ENCODE measurements around the gene KCNQ4.

The KCNQ4 gene

GRCh38 chr1:40755067-40755466 lies 28.5 kb upstream of the KCNQ4 start:
- DNase-seq, result no peak

- no peak for DNase-seq
Observed at GRCh38 chr1:40756523-40756922, 27.1 kb upstream of the KCNQ4 start.

- DNase-seq, result no peak
Observed at GRCh38 chr1:40757084-40757483, 26.5 kb upstream of the KCNQ4 start.

- no peak for DNase-seq
Observed at GRCh38 chr1:40758004-40758403, 25.6 kb upstream of the KCNQ4 start.

GRCh38 chr1:40758578-40759343 lies 24.8 kb upstream of the KCNQ4 start:
- no peak for DNase-seq

GRCh38 chr1:40760984-40761383 lies 22.6 kb upstream of the KCNQ4 start:
- no peak for DNase-seq

- no peak for DNase-seq
Observed at GRCh38 chr1:40762144-40762923, 21.3 kb upstream of the KCNQ4 start.

- DNase-seq, result no peak
Observed at GRCh38 chr1:40763742-40764532, 19.6 kb upstream of the KCNQ4 start.

GRCh38 chr1:40764981-40765380 lies 18.6 kb upstream of the KCNQ4 start:
- no peak for DNase-seq

- DNase-seq, result no peak
Observed at GRCh38 chr1:40766017-40766416, 17.6 kb upstream of the KCNQ4 start.

- DNase-seq, result no peak
Observed at GRCh38 chr1:40766560-40766959, 17.0 kb upstream of the KCNQ4 start.

- no peak for DNase-seq
Observed at GRCh38 chr1:40768146-40768990, 15.2 kb upstream of the KCNQ4 start.

GRCh38 chr1:40769815-40770214 lies 13.8 kb upstream of the KCNQ4 start:
- DNase-seq, result no peak

GRCh38 chr1:40770296-40771070 lies 13.1 kb upstream of the KCNQ4 start:
- DNase-seq, result no peak

- no peak for DNase-seq
Observed at GRCh38 chr1:40772146-40772955, 11.2 kb upstream of the KCNQ4 start.

GRCh38 chr1:40773748-40774265 lies 9.8 kb upstream of the KCNQ4 start:
- DNase-seq, result no peak

- DNase-seq, result peak; percentile 29
Observed at GRCh38 chr1:40774266-40774998, 9.2 kb upstream of the KCNQ4 start.

- no peak for DNase-seq
Observed at GRCh38 chr1:40776236-40777072, 7.1 kb upstream of the KCNQ4 start.

All from NCI-H345 (cell line).